ENCODE measurements around the gene CEND1. TPM values are rescaled to one million over a fixed set of nuclear protein-coding genes. Genes with fewer than 3 reads are reported as not detected.

Gene CEND1
- polyA plus RNA-seq, 1 donor from 2014 or later, result 11.8 TPM

DNA sequence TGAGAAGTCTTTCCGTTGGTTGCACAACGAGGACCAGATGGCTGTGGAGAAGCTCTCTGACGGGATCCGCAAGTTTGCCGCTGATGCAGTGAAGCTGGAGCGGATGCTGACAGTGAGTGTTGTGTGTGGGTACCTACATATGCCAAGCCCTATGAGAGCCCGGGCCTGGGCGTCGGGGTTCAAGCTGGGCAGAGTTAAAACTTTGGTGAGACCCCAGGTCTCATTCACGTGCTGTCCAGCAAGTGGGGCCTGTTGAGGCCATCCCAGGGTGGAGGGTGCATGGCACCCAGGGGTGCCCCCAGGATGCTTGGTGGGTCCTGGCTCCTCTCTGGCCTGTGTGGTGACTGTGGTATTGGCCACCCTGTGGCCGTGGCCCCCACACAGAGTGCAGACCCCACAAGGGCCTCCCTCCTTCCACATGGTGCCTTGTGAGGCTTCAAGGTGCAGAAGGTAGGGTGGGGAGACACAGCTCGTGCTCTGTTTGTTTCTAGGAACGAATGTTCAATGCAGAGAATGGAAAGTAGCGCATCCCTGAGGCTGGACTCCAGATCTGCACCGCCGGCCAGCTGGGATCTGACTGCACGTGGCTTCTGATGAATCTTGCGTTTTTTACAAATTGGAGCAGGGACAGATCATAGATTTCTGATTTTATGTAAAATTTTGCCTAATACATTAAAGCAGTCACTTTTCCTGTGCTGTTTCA lies 25.4 kb downstream of the CEND1 start:
- H3K4me2 ChIP-seq (ENCODE audit: low read length), result no peak overlapping the region
- no peak overlapping the region for H3K9ac ChIP-seq (ENCODE audit: low read length)
- no peak overlapping the region for H2AFZ ChIP-seq (ENCODE audit: low read depth, low read length)
- H4K20me1 ChIP-seq (ENCODE audit: insufficient read depth), result no peaks in the 10 kb centered on the region
- no peak overlapping the region for H3K27ac ChIP-seq (ENCODE audit: low read length)
- H3K36me3 ChIP-seq (ENCODE audit: insufficient read depth, low read length), result no peaks in the 10 kb centered on the region
- H3K4me3 ChIP-seq (ENCODE audit: low read length), result no peak overlapping the region
- H3K9me3 ChIP-seq (ENCODE audit: low read length), result no peaks in the 10 kb centered on the region
- no peaks in the 10 kb centered on the region for H3F3A ChIP-seq (ENCODE audit: insufficient read depth, low read length, poor library complexity, severe bottlenecking)
- H3K9me2 ChIP-seq (ENCODE audit: insufficient read depth, low read length), result no peaks in the 10 kb centered on the region
- no peaks in the 10 kb centered on the region for H3K27me3 ChIP-seq (ENCODE audit: insufficient read depth, low read depth, low read length)
- no peaks in the 10 kb centered on the region for H3K79me2 ChIP-seq (replicated peaks; ENCODE audit: insufficient read depth, low read length)
- TF ChIP-seq EZH2 (IDR thresholded peaks at IDR 0.05; ENCODE audit: borderline replicate concordance, insufficient read depth, low read length, poor library complexity, severe bottlenecking), result no peak
- no peak for TF ChIP-seq MXI1 (conservative IDR thresholded peaks at IDR 0.05; ENCODE audit: poor library complexity, severe bottlenecking)
- TF ChIP-seq SMC3 (conservative IDR thresholded peaks at IDR 0.05; ENCODE audit: poor library complexity), result no peak
- TF ChIP-seq TAF1 (IDR thresholded peaks at IDR 0.05; ENCODE audit: low read depth), result no peak
- TF ChIP-seq EP300 (conservative IDR thresholded peaks at IDR 0.05; ENCODE audit: poor library complexity, severe bottlenecking), result no peak
- TF ChIP-seq, protein P1, sequence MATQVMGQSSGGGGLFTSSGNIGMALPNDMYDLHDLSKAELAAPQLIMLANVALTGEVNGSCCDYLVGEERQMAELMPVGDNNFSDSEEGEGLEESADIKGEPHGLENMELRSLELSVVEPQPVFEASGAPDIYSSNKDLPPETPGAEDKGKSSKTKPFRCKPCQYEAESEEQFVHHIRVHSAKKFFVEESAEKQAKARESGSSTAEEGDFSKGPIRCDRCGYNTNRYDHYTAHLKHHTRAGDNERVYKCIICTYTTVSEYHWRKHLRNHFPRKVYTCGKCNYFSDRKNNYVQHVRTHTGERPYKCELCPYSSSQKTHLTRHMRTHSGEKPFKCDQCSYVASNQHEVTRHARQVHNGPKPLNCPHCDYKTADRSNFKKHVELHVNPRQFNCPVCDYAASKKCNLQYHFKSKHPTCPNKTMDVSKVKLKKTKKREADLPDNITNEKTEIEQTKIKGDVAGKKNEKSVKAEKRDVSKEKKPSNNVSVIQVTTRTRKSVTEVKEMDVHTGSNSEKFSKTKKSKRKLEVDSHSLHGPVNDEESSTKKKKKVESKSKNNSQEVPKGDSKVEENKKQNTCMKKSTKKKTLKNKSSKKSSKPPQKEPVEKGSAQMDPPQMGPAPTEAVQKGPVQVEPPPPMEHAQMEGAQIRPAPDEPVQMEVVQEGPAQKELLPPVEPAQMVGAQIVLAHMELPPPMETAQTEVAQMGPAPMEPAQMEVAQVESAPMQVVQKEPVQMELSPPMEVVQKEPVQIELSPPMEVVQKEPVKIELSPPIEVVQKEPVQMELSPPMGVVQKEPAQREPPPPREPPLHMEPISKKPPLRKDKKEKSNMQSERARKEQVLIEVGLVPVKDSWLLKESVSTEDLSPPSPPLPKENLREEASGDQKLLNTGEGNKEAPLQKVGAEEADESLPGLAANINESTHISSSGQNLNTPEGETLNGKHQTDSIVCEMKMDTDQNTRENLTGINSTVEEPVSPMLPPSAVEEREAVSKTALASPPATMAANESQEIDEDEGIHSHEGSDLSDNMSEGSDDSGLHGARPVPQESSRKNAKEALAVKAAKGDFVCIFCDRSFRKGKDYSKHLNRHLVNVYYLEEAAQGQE (IDR thresholded peaks at IDR 0.05; ENCODE audit: borderline replicate concordance), result no peak
- no peak for TF ChIP-seq RAD21 (conservative IDR thresholded peaks at IDR 0.05)
- TF ChIP-seq POLR2AphosphoS5 (IDR thresholded peaks at IDR 0.05), result no peak
- TF ChIP-seq, protein P2, sequence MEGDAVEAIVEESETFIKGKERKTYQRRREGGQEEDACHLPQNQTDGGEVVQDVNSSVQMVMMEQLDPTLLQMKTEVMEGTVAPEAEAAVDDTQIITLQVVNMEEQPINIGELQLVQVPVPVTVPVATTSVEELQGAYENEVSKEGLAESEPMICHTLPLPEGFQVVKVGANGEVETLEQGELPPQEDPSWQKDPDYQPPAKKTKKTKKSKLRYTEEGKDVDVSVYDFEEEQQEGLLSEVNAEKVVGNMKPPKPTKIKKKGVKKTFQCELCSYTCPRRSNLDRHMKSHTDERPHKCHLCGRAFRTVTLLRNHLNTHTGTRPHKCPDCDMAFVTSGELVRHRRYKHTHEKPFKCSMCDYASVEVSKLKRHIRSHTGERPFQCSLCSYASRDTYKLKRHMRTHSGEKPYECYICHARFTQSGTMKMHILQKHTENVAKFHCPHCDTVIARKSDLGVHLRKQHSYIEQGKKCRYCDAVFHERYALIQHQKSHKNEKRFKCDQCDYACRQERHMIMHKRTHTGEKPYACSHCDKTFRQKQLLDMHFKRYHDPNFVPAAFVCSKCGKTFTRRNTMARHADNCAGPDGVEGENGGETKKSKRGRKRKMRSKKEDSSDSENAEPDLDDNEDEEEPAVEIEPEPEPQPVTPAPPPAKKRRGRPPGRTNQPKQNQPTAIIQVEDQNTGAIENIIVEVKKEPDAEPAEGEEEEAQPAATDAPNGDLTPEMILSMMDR (IDR thresholded peaks at IDR 0.05; ENCODE audit: poor library complexity, severe bottlenecking), result no peak

- H3K27me3 ChIP-seq (ENCODE audit: insufficient read depth, low read depth, low read length), result no peaks in the 10 kb centered on the region
- H3K9ac ChIP-seq (ENCODE audit: low read length), result no peak overlapping the region
- no peaks in the 10 kb centered on the region for H3F3A ChIP-seq (ENCODE audit: insufficient read depth, low read length, poor library complexity, severe bottlenecking)
- H2AFZ ChIP-seq (ENCODE audit: low read depth, low read length), result no peak overlapping the region
- TF ChIP-seq, protein P2 (IDR thresholded peaks at IDR 0.05; ENCODE audit: poor library complexity, severe bottlenecking), result no peak
- TF ChIP-seq EZH2 (IDR thresholded peaks at IDR 0.05; ENCODE audit: borderline replicate concordance, insufficient read depth, low read length, poor library complexity, severe bottlenecking), result no peak
- no peak for TF ChIP-seq TAF1 (IDR thresholded peaks at IDR 0.05; ENCODE audit: low read depth)
- no peak for TF ChIP-seq POLR2AphosphoS5 (IDR thresholded peaks at IDR 0.05)
- no peak for TF ChIP-seq RAD21 (conservative IDR thresholded peaks at IDR 0.05)
- TF ChIP-seq, protein P1 (IDR thresholded peaks at IDR 0.05; ENCODE audit: borderline replicate concordance), result no peak
- no peaks in the 10 kb centered on the region for H3K9me3 ChIP-seq (ENCODE audit: low read length)
- H3K79me2 ChIP-seq (replicated peaks; ENCODE audit: insufficient read depth, low read length), result no peaks in the 10 kb centered on the region
- H3K36me3 ChIP-seq (ENCODE audit: insufficient read depth, low read length), result no peaks in the 10 kb centered on the region
- no peak overlapping the region for H3K4me2 ChIP-seq (ENCODE audit: low read length)
- H3K4me3 ChIP-seq (ENCODE audit: low read length), result no peak overlapping the region
- no peaks in the 10 kb centered on the region for H3K9me2 ChIP-seq (ENCODE audit: insufficient read depth, low read length)
- H3K27ac ChIP-seq (ENCODE audit: low read length), result no peak overlapping the region
- H4K20me1 ChIP-seq (ENCODE audit: insufficient read depth), result no peaks in the 10 kb centered on the region
Observed at GRCh38 chr11:763549-764321, 26.2 kb downstream of the CEND1 start.
